Activated CD8-positive, alpha-beta memory T cell treated with anti-CD3 and anti-CD28 coated beads, Interleukin-2, amount 10 ng/mL, durations not matched to agents 7 days and 5 days (primary cell): ENCODE data around the gene GH1. TPM values are rescaled to one million over a fixed set of nuclear protein-coding genes. Genes with fewer than 3 reads are reported as not detected.
A peak's percentile ranks its signal among the peaks of the same experiment; 100 is the strongest.
"Not testable (repeated sequence)": the region's sequence is repeated elsewhere in the genome, so short reads cannot be mapped to it uniquely, and the experiment has no call there.

Experiments used
- ATAC-seq: fragments of 150-1000 bp; cut with Tn5 transposase; one replicate; pipeline ENCODE4 v1.10.0; 2021; ENCODE audit warnings: moderate library complexity
- CTCF ChIA-PET: fragments of 350-600 bp; sonication (Branson Sonifier 250); formaldehyde crosslinking; loops from one replicate; lab custom pipeline; 2021; ENCODE audit warnings: antibody characterized with exemption; lab: Charles Lee
- DNase-seq: peaks from one replicate; pipeline ENCODE4 v3.0.0-alpha.2; 2020
- H3K27ac Mint-ChIP-seq: one replicate; pipeline ENCODE4 v1.8.0; 2021; ENCODE audit warnings: mild to moderate bottlenecking, mixed read lengths
- H3K27me3 Mint-ChIP-seq: one replicate; pipeline ENCODE4 v1.8.0; 2021; ENCODE audit warnings: mixed read lengths
- H3K36me3 Mint-ChIP-seq: one replicate; pipeline ENCODE4 v1.8.0; 2021; ENCODE audit warnings: mild to moderate bottlenecking, mixed read lengths
- H3K4me1 Mint-ChIP-seq: one replicate; pipeline ENCODE4 v1.8.0; 2021; ENCODE audit warnings: mixed read lengths
- H3K4me3 Mint-ChIP-seq: one replicate; pipeline ENCODE4 v1.8.0; 2021; ENCODE audit warnings: mild to moderate bottlenecking, moderate library complexity, mixed read lengths
- H3K9me3 Mint-ChIP-seq: one replicate; pipeline ENCODE4 v1.8.0; 2022; ENCODE audit warnings: low read depth, mixed read lengths
- total RNA-seq, 2 experiments: library from RNA; stranded (reverse); gene quantifications; one replicate each; pipeline ENCODE4 v1.2.3, GENCODE V29; 2021

The GH1 gene
- total RNA-seq, 2 experiments from 2014 or later = not detected

DNA sequence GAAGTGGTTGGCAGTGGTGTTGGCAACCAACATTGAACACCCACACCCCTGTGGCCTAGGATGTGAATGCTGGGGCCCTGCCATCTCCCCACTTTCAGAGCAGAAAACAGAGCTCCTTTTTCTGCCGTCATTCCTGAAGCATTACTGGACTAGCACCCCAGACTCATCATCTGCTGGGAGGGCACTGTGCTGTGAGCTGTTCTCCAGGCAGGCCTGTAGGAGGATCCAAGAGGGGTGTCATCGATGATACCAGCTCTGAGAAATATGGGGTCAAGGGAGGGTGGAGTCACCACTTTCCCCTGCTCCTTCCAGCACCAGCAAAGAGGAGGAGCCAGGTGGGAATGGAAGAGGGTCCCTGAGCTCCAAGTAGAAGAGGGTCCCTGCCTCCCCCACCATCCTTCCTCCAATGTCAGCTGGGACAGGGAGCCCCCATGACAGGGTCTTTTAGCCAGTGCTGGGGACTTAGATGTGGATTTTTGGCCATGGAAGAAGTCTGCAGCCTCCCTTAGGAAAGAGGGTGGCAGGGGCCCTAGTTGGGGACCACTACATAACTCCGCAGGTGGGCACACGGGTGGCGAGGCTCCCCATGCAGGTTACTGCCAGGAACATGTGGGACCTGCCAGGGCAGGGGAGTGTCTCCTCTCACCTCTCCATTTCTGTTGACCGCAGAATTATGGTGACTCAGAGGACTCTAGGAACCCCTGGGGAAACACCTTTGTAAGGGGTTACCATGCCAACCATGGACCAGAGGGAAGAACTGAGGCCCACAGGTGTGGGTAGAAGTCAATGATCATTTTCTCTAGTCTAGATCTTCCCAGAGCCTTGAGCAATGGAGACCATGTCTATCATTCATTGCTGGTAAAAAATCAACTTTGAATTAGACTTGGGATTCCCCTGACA is 19.5 kb downstream of the GH1 start:
- H3K4me3 Mint-ChIP-seq, H3K27ac Mint-ChIP-seq, H3K9me3 Mint-ChIP-seq, H3K4me1 Mint-ChIP-seq, H3K36me3 Mint-ChIP-seq: not testable (repeated sequence)
- ATAC-seq (peak; percentile 54), DNase-seq (peak; percentile 57)
- H3K27me3 Mint-ChIP-seq = peaks cover 15% of the 10 kb centered on the region
- CTCF ChIA-PET = interaction anchor here (1.3 to 2.0 kb wide), 4 partner anchors 8 to 20 kb away, joined by 3 to 6 read pairs (median 4); partner anchors contain the start of gene GH2

DNA sequence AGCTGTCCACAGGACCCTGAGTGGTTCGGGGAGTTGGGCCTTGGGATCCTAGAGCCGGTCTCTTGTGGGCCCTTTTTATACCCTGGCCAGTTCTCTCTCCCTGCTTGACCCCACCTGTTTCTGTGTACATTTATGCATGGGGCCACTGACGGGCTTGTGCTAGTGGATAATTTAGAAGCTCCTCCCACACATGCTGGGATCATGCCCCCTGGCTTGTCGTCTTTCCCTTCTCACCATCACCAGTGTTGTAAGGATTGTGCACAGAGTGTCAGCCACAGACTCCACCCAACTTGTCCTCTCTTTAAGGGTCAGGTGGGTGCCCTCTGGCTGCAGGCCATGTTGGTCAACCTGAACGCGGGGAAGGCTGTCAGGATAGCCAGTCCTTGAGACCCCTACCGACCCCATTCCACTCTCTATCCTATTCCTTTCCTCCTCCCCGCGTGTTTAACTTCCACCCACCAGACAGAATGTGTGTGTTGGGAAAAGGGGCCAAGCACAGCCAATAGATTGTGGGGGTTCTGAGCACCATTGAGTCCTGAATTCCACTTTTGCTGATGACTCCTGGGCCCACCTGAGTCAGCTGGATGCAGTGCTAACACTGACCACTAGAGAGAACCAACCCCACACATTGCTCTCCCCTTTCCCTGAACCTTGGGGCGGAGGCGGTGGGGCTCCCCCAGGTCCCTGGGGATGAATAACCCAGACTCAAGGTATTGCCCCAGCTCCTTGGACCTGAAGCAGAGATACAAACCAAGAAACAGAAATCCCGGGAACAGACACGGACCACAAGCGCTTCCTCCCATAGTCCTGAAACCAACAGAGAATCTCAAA is 21.9 kb downstream of the GH1 start, which contains the start of gene CSH1:
CSH1 (minus strand) TSS at position 51 of the 831 bp plus-strand sequence. CDS start 63 bp downstream, outside the sequence.
- ATAC-seq, H3K36me3 Mint-ChIP-seq, H3K4me3 Mint-ChIP-seq, H3K27ac Mint-ChIP-seq, DNase-seq, H3K4me1 Mint-ChIP-seq, H3K9me3 Mint-ChIP-seq: not testable (repeated sequence)
- CTCF ChIA-PET = interaction anchor here (1.0 to 1.6 kb wide), 2 partner anchors 8 to 83 kb away, joined by 3 to 4 read pairs; no protein-coding TSS in a partner anchor
- H3K27me3 Mint-ChIP-seq = peaks cover 21% of the 10 kb centered on the region

DNA sequence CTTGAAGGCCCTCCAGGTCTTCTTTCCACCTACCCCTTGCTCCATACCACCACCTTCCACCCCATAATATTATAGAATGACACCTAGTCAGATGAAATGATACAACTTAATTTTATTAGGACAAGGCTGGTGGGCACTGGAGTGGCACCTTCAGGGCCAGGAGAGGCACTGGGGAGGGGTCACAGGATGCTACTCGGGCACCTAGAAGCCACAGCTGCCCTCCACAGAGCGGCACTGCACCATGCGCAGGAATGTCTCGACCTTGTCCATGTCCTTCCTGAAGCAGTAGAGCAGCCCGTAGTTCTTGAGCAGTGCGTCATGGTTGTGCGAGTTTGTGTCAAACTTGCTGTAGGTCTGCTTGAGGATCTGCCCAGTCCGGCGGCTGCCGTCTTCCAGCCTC is 23.8 kb downstream of the GH1 start:
- H3K4me1 Mint-ChIP-seq, ATAC-seq, DNase-seq, H3K36me3 Mint-ChIP-seq, H3K4me3 Mint-ChIP-seq, CTCF ChIA-PET, H3K27ac Mint-ChIP-seq, H3K9me3 Mint-ChIP-seq: not testable (repeated sequence)
- peaks cover 22% of the 10 kb centered on the region for H3K27me3 Mint-ChIP-seq

GRCh38 chr17:63894021-63894420 is 24.6 kb downstream of the GH1 start:
- not testable (repeated sequence) for H3K4me3 Mint-ChIP-seq, H3K4me1 Mint-ChIP-seq, ATAC-seq, H3K27ac Mint-ChIP-seq, DNase-seq, H3K36me3 Mint-ChIP-seq, H3K9me3 Mint-ChIP-seq
- H3K27me3 Mint-ChIP-seq = peaks cover 24% of the 10 kb centered on the region
- CTCF ChIA-PET = interaction anchor here (1.2 kb wide), 1 partner anchor 97 kb away, joined by 3 read pairs; no protein-coding TSS in a partner anchor

DNA sequence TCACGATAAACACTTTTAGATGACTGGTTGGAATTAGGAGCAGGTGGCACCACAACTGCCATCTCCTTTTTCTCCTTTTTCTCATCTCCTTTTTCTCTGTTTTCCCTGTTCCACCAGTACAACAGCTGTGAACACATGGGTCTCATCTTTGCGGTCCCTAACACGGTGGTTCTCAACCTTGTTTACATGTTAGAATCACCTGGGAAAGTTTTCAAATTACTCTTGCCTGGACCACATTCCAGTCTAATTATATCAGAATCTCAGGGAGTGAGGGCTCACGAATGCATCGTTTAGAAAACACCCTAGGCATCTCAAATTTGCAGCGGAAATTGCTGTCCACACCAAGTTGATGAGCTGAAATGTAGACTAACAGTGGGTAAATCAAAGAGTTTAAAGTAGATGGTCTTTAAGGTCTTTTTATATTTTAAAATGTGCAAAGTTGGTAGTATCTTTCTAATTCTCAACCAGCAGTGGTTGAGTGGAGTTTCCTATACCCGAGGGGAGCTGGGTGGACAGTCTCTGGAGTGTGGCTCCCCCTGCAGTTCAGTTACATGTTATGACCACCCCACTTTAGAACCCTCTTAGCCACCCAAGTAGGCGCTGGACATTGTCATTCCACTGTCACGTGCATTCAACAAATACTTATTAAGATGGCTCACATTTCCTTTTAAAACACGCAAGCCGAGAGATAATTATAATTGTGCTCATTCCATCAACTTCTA is 26.2 kb downstream of the GH1 start:
- not testable (repeated sequence) for DNase-seq, H3K4me3 Mint-ChIP-seq, H3K27ac Mint-ChIP-seq, H3K9me3 Mint-ChIP-seq, ATAC-seq, H3K36me3 Mint-ChIP-seq, H3K4me1 Mint-ChIP-seq
- peaks cover 26% of the 10 kb centered on the region for H3K27me3 Mint-ChIP-seq
- CTCF ChIA-PET = interaction anchor here (0.8 to 1.6 kb wide), 3 partner anchors 15 to 241 kb away, joined by 3 to 4 read pairs (median 3); no protein-coding TSS in a partner anchor

GRCh38 chr17:63889026-63889848 is 29.4 kb downstream of the GH1 start:
- DNase-seq, H3K9me3 Mint-ChIP-seq, H3K4me1 Mint-ChIP-seq, H3K36me3 Mint-ChIP-seq, H3K27ac Mint-ChIP-seq: not testable (repeated sequence)
- Mint-ChIP-seq H3K4me3 (peak overlapping the region; percentile 20), H3K27me3 (peaks cover 31% of the 10 kb centered on the region)
- CTCF ChIA-PET = interaction anchor here (0.8 to 2.6 kb wide), 20 partner anchors 9 to 402 kb away, joined by 3 to 16 read pairs (median 4); partner anchors contain the start of genes CSHL1 and ICAM2
- ATAC-seq = peak; percentile 79

DNA sequence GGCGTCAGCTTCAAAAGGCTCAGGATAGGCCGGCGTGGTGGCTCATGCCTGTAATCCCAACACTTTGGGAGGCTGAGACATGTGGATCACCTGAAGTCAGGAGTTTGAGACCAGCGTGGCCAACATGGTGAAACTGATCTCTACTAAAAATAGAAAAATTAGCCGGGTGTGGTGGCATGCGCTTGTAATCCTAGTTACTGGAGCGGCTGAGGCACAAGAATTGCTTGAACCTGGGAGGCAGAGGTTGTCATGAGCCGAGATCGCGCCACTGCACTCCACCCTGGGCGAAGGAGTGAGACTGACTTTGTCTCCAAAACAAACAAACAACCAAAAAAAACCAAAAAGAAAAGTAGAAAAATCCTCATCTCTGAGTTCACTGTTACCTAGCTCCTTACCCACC is 33.5 kb downstream of the GH1 start:
- ATAC-seq, H3K27ac Mint-ChIP-seq, H3K36me3 Mint-ChIP-seq, H3K4me3 Mint-ChIP-seq, DNase-seq, H3K9me3 Mint-ChIP-seq: not testable (repeated sequence)
- CTCF ChIA-PET = interaction anchor here (1.0 kb wide), 1 partner anchor 35 kb away, joined by 4 read pairs; no protein-coding TSS in a partner anchor
- peaks cover 15% of the 10 kb centered on the region for H3K27me3 Mint-ChIP-seq
- peaks cover 16% of the 10 kb centered on the region for H3K4me1 Mint-ChIP-seq

DNA sequence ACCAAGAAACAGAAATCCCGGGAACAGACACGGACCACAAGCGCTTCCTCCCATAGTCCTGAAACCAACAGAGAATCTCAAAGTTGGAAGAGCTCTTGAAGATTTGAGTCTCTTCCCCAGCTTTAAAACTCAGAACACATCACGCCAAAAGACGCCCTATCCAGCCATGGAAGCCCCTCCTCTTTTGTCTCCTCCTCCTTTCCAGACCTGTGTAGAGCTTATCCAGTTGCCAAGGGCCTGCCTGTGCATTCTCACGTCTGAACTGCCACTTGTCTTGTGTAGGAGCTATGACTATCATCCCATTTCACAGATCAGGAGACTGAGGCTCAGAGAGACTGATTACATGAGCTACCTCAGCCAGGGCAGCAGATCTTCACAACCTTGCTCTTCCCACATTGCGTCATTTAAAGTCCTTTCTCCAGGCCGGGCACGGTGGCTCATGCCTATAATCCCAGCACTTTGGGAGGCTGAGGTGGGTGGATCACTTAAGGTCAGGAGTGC is 36.0 kb downstream of the GH1 start:
- H3K4me1 Mint-ChIP-seq, H3K36me3 Mint-ChIP-seq, ATAC-seq, DNase-seq, H3K9me3 Mint-ChIP-seq, H3K27ac Mint-ChIP-seq, H3K4me3 Mint-ChIP-seq: not testable (repeated sequence)
- CTCF ChIA-PET = interaction anchor here (0.8 to 3.9 kb wide), 6 partner anchors 17 to 137 kb away, joined by 3 to 23 read pairs (median 4); no protein-coding TSS in a partner anchor
- H3K27me3 Mint-ChIP-seq = peaks cover 16% of the 10 kb centered on the region

- H3K27ac Mint-ChIP-seq = no peak within 1 kb of the TSS
- no peak within 1 kb of the TSS for H3K4me3 Mint-ChIP-seq
- peak; percentile 89 for ATAC-seq
- peaks cover 10% of the 10 kb centered on the region for H3K27me3 Mint-ChIP-seq
- peaks cover 7% of the 10 kb centered on the region for H3K4me1 Mint-ChIP-seq
- CTCF ChIA-PET = interaction anchor here (0.7 to 3.9 kb wide), 6 partner anchors 16 to 41 kb away, joined by 3 to 23 read pairs (median 4); no protein-coding TSS in a partner anchor
- no peaks in the 10 kb centered on the region for H3K9me3 Mint-ChIP-seq
- DNase-seq = peak; percentile 72
- H3K36me3 Mint-ChIP-seq = no peaks in the 10 kb centered on the region
Measured at GRCh38 chr17:63881935-63882601, 36.6 kb downstream of the GH1 start, which contains the start of gene GH2. Gene GH2 (minus strand): TSS chr17:63881944. CDS start chr17:63881801, 143 bp downstream.

DNA sequence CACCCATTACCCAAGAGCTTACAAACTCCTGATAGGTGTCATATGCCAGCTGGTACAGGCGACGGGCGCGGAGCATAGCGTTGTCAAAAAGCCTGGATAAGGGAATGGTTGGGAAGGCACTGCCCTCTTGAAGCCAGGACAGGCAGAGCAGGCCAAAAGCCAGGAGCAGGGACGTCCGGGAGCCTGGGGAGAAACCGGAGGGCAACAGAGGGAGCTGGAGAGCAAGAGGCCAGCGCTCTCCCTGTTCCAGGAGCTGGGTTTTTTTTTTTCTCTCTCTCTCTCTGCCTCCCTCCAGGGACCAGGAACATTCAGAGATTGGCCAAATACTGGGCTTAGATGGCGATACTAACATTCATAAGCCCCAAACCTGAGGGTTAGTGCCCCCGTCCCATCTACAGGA is 37.3 kb downstream of the GH1 start:
- ATAC-seq, H3K4me3 Mint-ChIP-seq, H3K36me3 Mint-ChIP-seq, H3K9me3 Mint-ChIP-seq, H3K27ac Mint-ChIP-seq, DNase-seq, H3K4me1 Mint-ChIP-seq, H3K27me3 Mint-ChIP-seq: not testable (repeated sequence)
- CTCF ChIA-PET = interaction anchor here (0.7 to 3.9 kb wide), 6 partner anchors 16 to 40 kb away, joined by 3 to 23 read pairs (median 4); no protein-coding TSS in a partner anchor

GRCh38 chr17:63880706-63881105 is 37.9 kb downstream of the GH1 start:
- H3K27me3 Mint-ChIP-seq = peaks cover 9% of the 10 kb centered on the region
- DNase-seq (no peak), ATAC-seq (no peak)
- H3K36me3 Mint-ChIP-seq = no peaks in the 10 kb centered on the region
- no peak overlapping the region for H3K4me3 Mint-ChIP-seq
- CTCF ChIA-PET = interaction anchor here (1.0 to 3.9 kb wide), 3 partner anchors 15 to 39 kb away, joined by 3 to 23 read pairs (median 8); no protein-coding TSS in a partner anchor
- peaks cover 10% of the 10 kb centered on the region for H3K4me1 Mint-ChIP-seq
- no peaks in the 10 kb centered on the region for H3K9me3 Mint-ChIP-seq
- no peak overlapping the region for H3K27ac Mint-ChIP-seq
